Aorta (tissue), 5 donors: ENCODE measurements around the gene TTC33. TPM values are rescaled to one million over a fixed set of nuclear protein-coding genes. Genes with fewer than 3 reads are reported as not detected.

Experiments used
- ATAC-seq: fragments of 200-7000 bp; cut with Tn5 transposase; one replicate; pipeline ENCODE4 v1.9.1; 2022; ENCODE audit warnings: moderate library complexity; ENCODE audit not compliant: low FRiP score
- DNase-seq, 2 donors: peaks; one replicate each; pipeline ENCODE4 v3.0.0-alpha.2; 2020
- H3K27ac ChIP-seq, 2 donors: one replicate each; pipeline ENCODE4 v1.5.1; 2013; ENCODE audit warnings: low read length in 2 of 2, mild to moderate bottlenecking in 2 of 2, moderate library complexity in 2 of 2, control low read depth in 1 of 2, inconsistent platforms in 1 of 2, low read depth in 1 of 2
- H3K27me3 ChIP-seq, 2 donors: one replicate each; pipeline ENCODE4 v1.6.1; 2013; ENCODE audit warnings: control low read depth in 1 of 2, low read length in 1 of 2, mild to moderate bottlenecking in 1 of 2, moderate library complexity in 1 of 2; ENCODE audit not compliant: insufficient read depth in 2 of 2, control insufficient read depth in 1 of 2
- H3K36me3 ChIP-seq, 2 donors: one replicate each; pipeline ENCODE4 v1.6.1; 2013; ENCODE audit warnings: control low read depth in 1 of 2, low read length in 1 of 2, mild to moderate bottlenecking in 1 of 2; ENCODE audit not compliant: insufficient read depth in 2 of 2, control insufficient read depth in 1 of 2
- H3K4me1 ChIP-seq, 2 donors: one replicate each; pipeline ENCODE4 v1.6.1; 2013; ENCODE audit warnings: low read length in 2 of 2, control low read depth in 1 of 2, mild to moderate bottlenecking in 1 of 2, moderate library complexity in 1 of 2; ENCODE audit not compliant: insufficient read depth in 2 of 2, control insufficient read depth in 1 of 2
- H3K4me3 ChIP-seq, 2 donors: one replicate each; pipeline ENCODE4 v1.5.1; 2013; ENCODE audit warnings: low read length in 2 of 2, control low read depth in 1 of 2, mild to moderate bottlenecking in 1 of 2
- H3K9me3 ChIP-seq: one replicate; pipeline ENCODE4 v1.6.1; 2013; ENCODE audit warnings: mild to moderate bottlenecking, low read length; ENCODE audit not compliant: control insufficient read depth
- WGBS, 2 donors: extraction: QIAGEN DNeasy Blood & Tissue Kit; methylation state at CpG; one replicate each; pipeline ENCODE4 v1.1.7; 2013; 5-methylcytosine and 5-hydroxymethylcytosine counted together
- intact Hi-C, 2 donors: fragments of 100-400 bp; cut with DNase I; formaldehyde crosslinking; loops; one replicate each; pipeline versions ENCODE4 v1.14.2 to v1.15.0; 2022
- polyA plus RNA-seq, 2 donors: library from polyadenylated mRNA; stranded (reverse); fragments of 200-250 nt; gene quantifications; one replicate each; pipeline ENCODE4 v1.2.3, GENCODE V29; 2013
- total RNA-seq, 2 donors: library from RNA; stranded (reverse); fragmentation: NEBNext Ultra II Directional; extraction: Animal tissue kit (Norgen Biotek cat#: 25700); gene quantifications; one replicate each; pipeline ENCODE4 v1.2.1, GENCODE V29; 2021
- donor health status: healthy with polysubstance abuse.
- donor health status: Bipolar disorder and iron deficiency.
- donor health status: DM: no; HTN: no; CAD: no.
- donor health status: DM: no; HTN: no; CAD: no.
- donor health status: DM: yes; HTN: yes; CAD: no.

TTC33 gene
- total and polyA plus RNA-seq, 4 donors = 11.9 to 19.4 (median 15.8) TPM

DNA sequence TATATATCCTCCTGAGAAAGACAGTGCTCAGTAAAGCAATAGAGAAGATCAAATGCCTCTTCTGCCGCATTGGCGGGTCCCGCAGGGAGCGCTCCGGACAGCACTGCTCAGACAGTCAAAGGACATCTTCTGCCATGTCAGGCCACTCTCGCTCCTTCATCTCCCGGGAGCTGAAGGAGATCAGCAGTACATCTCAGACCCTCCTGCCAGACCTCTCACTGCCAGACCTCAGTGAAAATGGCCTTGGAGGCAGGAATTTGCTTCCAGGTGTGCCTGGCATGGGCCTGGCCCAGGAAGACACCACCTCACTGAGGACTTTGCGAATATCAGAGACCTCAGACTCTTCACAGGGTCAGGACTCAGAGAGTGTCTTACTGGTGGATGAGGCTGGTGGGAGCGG lies 63.9 kb downstream of the TTC33 start:
- intact Hi-C loops = no loop called here
- DNase-seq (no peak), ATAC-seq (no peak)
- H3K4me1 ChIP-seq = no peaks in the 10 kb centered on the region
- WGBS, 2 donors = 97 to 100% methylated on average over 9 of the region's 9 CpGs
- H3K4me3 ChIP-seq = no peak overlapping the region
- no peaks in the 10 kb centered on the region for H3K9me3 ChIP-seq
- no peak overlapping the region for H3K27ac ChIP-seq
- no peaks in the 10 kb centered on the region for H3K27me3 ChIP-seq
- no peaks in the 10 kb centered on the region for H3K36me3 ChIP-seq

DNA sequence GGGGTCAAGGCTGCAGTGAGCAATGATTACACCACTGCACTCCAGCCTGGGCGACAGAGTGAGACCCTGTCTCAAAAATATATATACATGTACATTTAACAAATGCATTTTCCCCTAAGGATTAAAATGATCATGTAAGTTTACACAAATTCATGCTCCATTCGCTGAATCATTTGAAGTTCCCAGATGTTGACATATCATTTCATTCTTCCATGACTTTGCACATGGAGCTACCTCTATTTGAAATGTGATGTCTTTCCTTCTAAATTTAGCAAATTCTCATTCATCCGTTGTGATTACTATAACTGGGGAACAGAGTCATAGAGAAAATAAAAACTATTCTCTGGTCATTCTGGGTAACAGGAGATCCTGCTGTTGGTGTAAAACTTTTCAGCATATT lies 65.5 kb downstream of the TTC33 start:
- no peaks in the 10 kb centered on the region for H3K9me3 ChIP-seq
- H3K4me1 ChIP-seq = no peaks in the 10 kb centered on the region
- intact Hi-C loops = no loop called here
- no peak for DNase-seq
- WGBS, 2 donors = 63 to 64% methylated on average over 3 of the region's 3 CpGs
- no peak overlapping the region for H3K27ac ChIP-seq
- no peaks in the 10 kb centered on the region for H3K36me3 ChIP-seq
- no peak for ATAC-seq
- no peak overlapping the region for H3K4me3 ChIP-seq
- no peaks in the 10 kb centered on the region for H3K27me3 ChIP-seq

DNA sequence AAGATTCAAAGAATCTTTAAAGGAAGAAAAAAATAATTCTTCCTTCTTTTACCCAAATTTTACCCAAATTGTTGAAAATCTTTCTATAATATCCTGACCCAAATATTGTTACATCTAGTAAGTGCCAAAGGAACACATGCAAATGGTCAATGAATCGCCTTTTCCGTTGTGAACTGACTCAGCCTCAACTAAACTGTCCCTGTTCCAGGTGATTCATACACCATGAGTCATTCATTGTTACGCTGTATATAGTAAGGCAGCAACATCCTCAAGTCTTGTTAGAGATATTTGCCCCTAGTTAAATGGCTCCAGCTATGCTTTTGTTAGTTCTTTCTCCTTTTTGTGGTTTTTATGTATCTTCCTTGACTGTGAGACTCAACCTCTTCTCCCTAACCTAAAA lies 66.3 kb downstream of the TTC33 start:
- ATAC-seq = peak; percentile 68
- Histone ChIP-seq H3K27ac (no peak overlapping the region), H3K4me1 (no peaks in the 10 kb centered on the region), H3K36me3 (no peaks in the 10 kb centered on the region), H3K4me3 (no peak overlapping the region), H3K9me3 (no peaks in the 10 kb centered on the region), H3K27me3 (no peaks in the 10 kb centered on the region)
- intact Hi-C loops = loop anchor here (2.0 to 5.0 kb wide), 6 partner anchors 741 to 1112 kb away; no protein-coding TSS in a partner anchor
- no peak for DNase-seq
- 2 to 5% methylated on average over 3 of the region's 3 CpGs for whole genome bisulfite sequencing, 2 donors

DNA sequence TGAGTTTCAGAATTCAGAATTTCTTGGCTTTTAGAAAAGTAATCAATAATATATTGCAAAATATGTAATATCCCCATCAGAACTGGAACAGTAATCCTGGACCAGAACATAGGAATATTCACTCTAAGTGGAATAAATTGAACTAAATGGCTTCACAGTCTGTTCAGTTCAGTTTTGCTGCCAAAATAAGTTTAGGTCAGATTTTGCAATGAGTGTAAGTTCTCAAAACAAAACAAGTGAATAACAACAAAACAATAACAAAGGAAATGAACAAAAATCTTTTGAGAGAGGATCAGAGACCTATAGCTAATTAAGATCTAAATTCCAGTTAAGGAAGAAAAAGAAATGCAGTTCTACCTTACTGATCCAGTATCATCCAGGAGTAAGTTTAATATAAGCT lies 66.8 kb downstream of the TTC33 start:
- Histone ChIP-seq H3K4me1 (no peaks in the 10 kb centered on the region), H3K9me3 (no peaks in the 10 kb centered on the region), H3K27me3 (no peaks in the 10 kb centered on the region), H3K27ac (no peak overlapping the region), H3K4me3 (no peak overlapping the region), H3K36me3 (no peaks in the 10 kb centered on the region)
- ATAC-seq = no peak
- intact Hi-C loops = loop anchor here (2.0 to 5.0 kb wide), 6 partner anchors 740 to 1112 kb away; no protein-coding TSS in a partner anchor
- no peak for DNase-seq

DNA sequence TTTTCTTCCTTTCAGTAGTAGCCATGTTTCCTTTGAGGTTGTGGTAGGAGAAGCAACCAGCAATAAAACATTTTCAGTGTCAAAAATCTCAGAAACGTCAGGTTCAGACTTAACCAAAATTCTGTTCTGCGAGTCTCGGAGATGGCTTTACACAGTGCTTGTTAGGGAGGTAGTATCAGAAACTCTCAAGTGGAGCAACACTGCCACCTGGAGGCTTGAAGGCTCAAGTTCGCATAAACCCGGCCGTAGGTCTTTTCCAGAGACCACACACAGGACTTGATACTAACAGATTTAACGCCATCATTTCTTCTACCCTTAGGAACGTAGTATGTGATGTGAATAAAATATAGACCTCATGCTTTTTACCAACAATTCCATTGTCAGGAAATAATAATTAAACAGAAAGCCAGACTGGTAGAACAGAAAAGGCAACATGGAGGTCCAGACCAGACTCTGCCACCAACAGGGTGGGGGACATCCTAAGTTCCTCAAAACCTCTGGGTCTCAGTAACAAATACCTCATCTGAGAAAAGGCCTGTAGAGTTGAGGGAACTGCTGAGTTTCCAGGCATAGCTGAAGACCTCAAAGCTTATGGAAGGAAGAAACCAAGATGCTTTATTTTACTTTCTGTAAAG lies 67.5 kb downstream of the TTC33 start:
- H3K9me3 ChIP-seq = no peaks in the 10 kb centered on the region
- H3K27me3 ChIP-seq = no peaks in the 10 kb centered on the region
- H3K4me3 ChIP-seq = no peak overlapping the region
- ATAC-seq (peak; percentile 93), DNase-seq (peak; percentile 86 to 89)
- H3K4me1 ChIP-seq = no peaks in the 10 kb centered on the region
- intact Hi-C loops = loop anchor here (2.0 to 5.0 kb wide), 6 partner anchors 739 to 1111 kb away; no protein-coding TSS in a partner anchor
- no peak overlapping the region for H3K27ac ChIP-seq
- WGBS, 2 donors = 2% methylated on average over 8 of the region's 8 CpGs
- H3K36me3 ChIP-seq = no peaks in the 10 kb centered on the region

DNA sequence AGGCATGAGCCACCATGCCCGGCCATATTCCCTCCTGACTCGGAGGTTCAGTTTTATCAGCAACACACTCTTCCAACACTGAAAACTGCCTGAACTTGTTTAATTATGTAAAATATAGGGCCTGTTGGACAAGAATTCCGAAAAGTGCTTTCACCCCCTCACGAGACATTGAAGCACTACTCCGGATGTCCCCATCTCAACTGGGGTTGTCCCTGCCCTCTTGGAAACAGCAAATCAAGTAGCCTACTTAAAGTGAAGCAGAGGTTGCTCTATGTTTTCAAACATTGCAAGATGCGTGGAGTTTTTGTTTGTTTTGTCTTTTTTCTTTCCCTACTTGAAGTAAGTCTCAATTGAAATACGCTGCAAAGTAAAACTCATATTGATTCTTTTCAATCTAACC lies 68.4 kb downstream of the TTC33 start:
- H3K4me1 ChIP-seq = no peaks in the 10 kb centered on the region
- no peak overlapping the region for H3K4me3 ChIP-seq
- no peaks in the 10 kb centered on the region for H3K9me3 ChIP-seq
- no peak overlapping the region for H3K27ac ChIP-seq
- H3K27me3 ChIP-seq = no peaks in the 10 kb centered on the region
- ATAC-seq (no peak), DNase-seq (no peak)
- intact Hi-C loops = loop anchor here (5.0 kb wide), 4 partner anchors 740 to 1110 kb away; no protein-coding TSS in a partner anchor
- H3K36me3 ChIP-seq = no peaks in the 10 kb centered on the region
- 81 to 83% methylated on average over 7 of the region's 7 CpGs for WGBS, 2 donors

DNA sequence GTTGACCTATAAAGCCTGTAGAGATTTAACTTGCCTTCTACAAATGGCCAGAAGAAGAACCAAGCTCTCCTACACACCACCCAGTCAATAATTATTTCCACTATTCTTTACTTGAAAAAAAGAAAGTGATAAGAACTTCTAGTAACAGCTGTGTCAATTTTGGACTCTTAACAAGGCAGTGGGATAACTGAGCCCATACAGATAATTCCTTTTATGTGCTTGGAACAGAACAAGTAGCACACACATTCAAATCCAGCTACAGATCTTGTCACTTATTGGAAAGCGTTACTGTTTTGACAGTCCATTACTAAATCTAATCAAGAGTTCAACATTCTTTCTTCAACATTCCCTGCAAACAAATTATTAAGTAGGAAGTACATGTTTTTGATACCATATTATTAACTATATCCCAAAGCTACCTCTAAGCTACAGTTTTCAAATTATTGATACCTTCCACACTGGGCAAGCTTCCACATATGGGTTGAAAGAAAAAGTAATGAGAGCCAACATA lies 69.7 kb downstream of the TTC33 start:
- Histone ChIP-seq H3K27me3 (no peaks in the 10 kb centered on the region), H3K27ac (no peak overlapping the region), H3K4me3 (no peak overlapping the region), H3K4me1 (no peaks in the 10 kb centered on the region), H3K36me3 (no peaks in the 10 kb centered on the region), H3K9me3 (no peaks in the 10 kb centered on the region)
- intact Hi-C loops = loop anchor here (5.0 kb wide), 4 partner anchors 739 to 1109 kb away; no protein-coding TSS in a partner anchor
- DNase-seq (no peak), ATAC-seq (no peak)
- WGBS, 2 donors = 90 to 97% methylated on average over 1 of the region's 1 CpG

DNA sequence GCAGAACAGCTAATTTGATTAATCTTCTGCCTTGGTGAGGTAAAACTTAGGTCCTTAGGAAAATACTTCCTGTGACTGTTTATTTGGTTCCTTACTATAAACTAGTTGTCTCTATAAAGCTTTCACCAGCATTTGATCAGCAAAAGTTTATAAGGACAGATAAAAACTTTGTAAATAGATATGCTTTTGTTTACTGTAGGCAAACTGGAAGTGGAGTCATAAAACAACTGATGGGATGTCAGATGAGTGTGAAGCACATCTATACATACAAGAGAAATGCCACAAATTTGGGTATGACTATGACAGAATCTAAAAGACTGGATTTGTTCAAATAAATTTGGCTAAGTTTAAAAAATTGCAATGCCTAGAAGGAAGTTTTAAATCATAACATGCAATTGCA lies 70.6 kb downstream of the TTC33 start:
- no peaks in the 10 kb centered on the region for H3K27me3 ChIP-seq
- DNase-seq (no peak), ATAC-seq (no peak)
- H3K27ac ChIP-seq = no peak overlapping the region
- no peaks in the 10 kb centered on the region for H3K9me3 ChIP-seq
- no peaks in the 10 kb centered on the region for H3K4me1 ChIP-seq
- H3K36me3 ChIP-seq = no peaks in the 10 kb centered on the region
- no peak overlapping the region for H3K4me3 ChIP-seq
- intact Hi-C loops = loop anchor here (5.0 kb wide), 4 partner anchors 738 to 1108 kb away; no protein-coding TSS in a partner anchor

DNA sequence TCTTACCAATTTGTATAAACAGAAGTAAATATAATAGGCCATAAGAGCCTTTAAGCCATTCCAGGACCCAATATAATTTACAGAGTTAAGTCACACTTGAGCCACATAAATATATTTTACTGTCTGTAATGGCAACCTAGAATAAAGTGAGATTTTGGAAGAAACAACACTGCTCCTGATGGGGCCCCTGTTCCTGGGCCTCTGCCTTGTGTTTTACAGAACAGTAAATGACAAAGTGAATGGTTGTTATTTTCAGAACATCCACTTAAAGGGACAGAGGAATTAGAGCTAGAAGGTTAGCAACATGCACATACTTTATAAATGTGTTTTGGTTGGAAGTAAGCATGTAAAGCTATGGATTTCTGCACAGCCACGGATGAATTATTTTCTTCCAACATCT lies 72.5 kb downstream of the TTC33 start:
- 56 to 63% methylated on average over 1 of the region's 1 CpG for WGBS, 2 donors
- no peak overlapping the region for H3K27ac ChIP-seq
- no peak overlapping the region for H3K4me3 ChIP-seq
- no peaks in the 10 kb centered on the region for H3K9me3 ChIP-seq
- H3K4me1 ChIP-seq = no peaks in the 10 kb centered on the region
- DNase-seq (no peak), ATAC-seq (no peak)
- no peaks in the 10 kb centered on the region for H3K27me3 ChIP-seq
- H3K36me3 ChIP-seq = no peaks in the 10 kb centered on the region
- intact Hi-C loops = no loop called here
